GM12892 (cell line): ENCODE data around the gene CDH2.

Experiments used
- POLR2A ChIP-seq: IDR thresholded peaks from 2 replicates; pipeline ENCODE4 v1.6.1; 2011; ENCODE audit warnings: low read depth, low read length, control low read depth
- POLR2AphosphoS5 ChIP-seq: IDR thresholded peaks from 2 replicates; pipeline ENCODE4 v1.6.1; 2011; ENCODE audit warnings: low read depth, low read length, control low read depth
- TAF1 ChIP-seq: IDR thresholded peaks from 2 replicates; pipeline ENCODE4 v1.6.1; 2011; ENCODE audit warnings: low read depth, mild to moderate bottlenecking, control low read depth, low read length, borderline replicate concordance

- TF ChIP-seq POLR2AphosphoS5 (no peak), TAF1 (no peak), POLR2A (no peak)
Measured at GRCh38 chr18:28073658-28074057, 103.3 kb downstream of the CDH2 start.
